Measurements from ENCODE around the gene ZNF211. TPM values are rescaled to one million over a fixed set of nuclear protein-coding genes. Genes with fewer than 3 reads are reported as not detected.

Gene ZNF211
- total RNA-seq, 1 experiment from 2014 or later = 10.2 TPM

GRCh38 chr19:57689750-57690149 is 56.8 kb downstream of the ZNF211 start:
- no TSS peak for BruUV-seq (replicated peaks)
- Mint-ChIP-seq H3K27me3 (ENCODE audit: unreplicated experiment) (no peaks in the 10 kb centered on the region), H3K9me3 (ENCODE audit: low read depth, unreplicated experiment) (peaks cover 17% of the 10 kb centered on the region), H3K4me1 (ENCODE audit: low read depth, unreplicated experiment) (no peaks in the 10 kb centered on the region), H3K27ac (ENCODE audit: unreplicated experiment) (no peak overlapping the region), H3K4me3 (ENCODE audit: low read depth, unreplicated experiment) (no peak overlapping the region), H3K36me3 (ENCODE audit: insufficient read depth, unreplicated experiment) (peaks cover 35% of the 10 kb centered on the region)
- no peak for DNase-seq
- CTCF ChIA-PET = no interaction called here
- TF ChIP-seq, protein P1, sequence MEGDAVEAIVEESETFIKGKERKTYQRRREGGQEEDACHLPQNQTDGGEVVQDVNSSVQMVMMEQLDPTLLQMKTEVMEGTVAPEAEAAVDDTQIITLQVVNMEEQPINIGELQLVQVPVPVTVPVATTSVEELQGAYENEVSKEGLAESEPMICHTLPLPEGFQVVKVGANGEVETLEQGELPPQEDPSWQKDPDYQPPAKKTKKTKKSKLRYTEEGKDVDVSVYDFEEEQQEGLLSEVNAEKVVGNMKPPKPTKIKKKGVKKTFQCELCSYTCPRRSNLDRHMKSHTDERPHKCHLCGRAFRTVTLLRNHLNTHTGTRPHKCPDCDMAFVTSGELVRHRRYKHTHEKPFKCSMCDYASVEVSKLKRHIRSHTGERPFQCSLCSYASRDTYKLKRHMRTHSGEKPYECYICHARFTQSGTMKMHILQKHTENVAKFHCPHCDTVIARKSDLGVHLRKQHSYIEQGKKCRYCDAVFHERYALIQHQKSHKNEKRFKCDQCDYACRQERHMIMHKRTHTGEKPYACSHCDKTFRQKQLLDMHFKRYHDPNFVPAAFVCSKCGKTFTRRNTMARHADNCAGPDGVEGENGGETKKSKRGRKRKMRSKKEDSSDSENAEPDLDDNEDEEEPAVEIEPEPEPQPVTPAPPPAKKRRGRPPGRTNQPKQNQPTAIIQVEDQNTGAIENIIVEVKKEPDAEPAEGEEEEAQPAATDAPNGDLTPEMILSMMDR (IDR thresholded peaks at IDR 0.05; ENCODE audit: unreplicated experiment) = no peak
- intact Hi-C loops (cut with micrococcal nuclease; ENCODE audit: unreplicated experiment) = loop anchor here (10.0 kb wide), 1 partner anchor 125 kb away; the partner anchor contains the start of gene ZNF552

Other genes with a start within 250 kb of the ZNF211 start
- gene ZNF548, start 243.3 kb upstream of the ZNF211 start, total RNA-seq (2022) = 20.3 and 23.0 TPM in 2 replicates
- gene ZNF17, start 222.0 kb upstream of the ZNF211 start, total RNA-seq (2022) = 14.7 and 15.8 TPM in 2 replicates
- 20.4 and 20.8 TPM in 2 replicates for gene ZNF749, start 197.8 kb upstream of the ZNF211 start, total RNA-seq (2022)
- gene VN1R1, start 176.0 kb upstream of the ZNF211 start, total RNA-seq (2022) = 1.0 and 2.0 TPM in 2 replicates
- 11.4 and 15.6 TPM in 2 replicates for gene ZNF772, start 155.6 kb upstream of the ZNF211 start, total RNA-seq (2022)
- 17.9 and 19.6 TPM in 2 replicates for gene ZNF419, start 145.4 kb upstream of the ZNF211 start, total RNA-seq (2022)
- 13.4 and 17.2 TPM in 2 replicates for gene ZNF773, start 133.2 kb upstream of the ZNF211 start, total RNA-seq (2022)
- gene ZNF549, start 105.8 kb upstream of the ZNF211 start, total RNA-seq (2022) = 6.4 and 7.1 TPM in 2 replicates
- gene ZNF550, start 73.3 kb upstream of the ZNF211 start, total RNA-seq (2022) = 18.6 and 22.4 TPM in 2 replicates
- 6.1 and 6.6 TPM in 2 replicates for gene ZNF416, start 54.3 kb upstream of the ZNF211 start, total RNA-seq (2022)
- not detected in 2 replicates for gene ZIK1, start 49.0 kb upstream of the ZNF211 start, total RNA-seq (2022)
- gene ZNF530, start 33.3 kb upstream of the ZNF211 start, total RNA-seq (2022) = 8.2 and 10.4 TPM in 2 replicates
- 11.4 and 13.2 TPM in 2 replicates for gene ZNF134, start 18.9 kb upstream of the ZNF211 start, total RNA-seq (2022)
- not detected in 2 replicates for gene ZSCAN4, start 35.8 kb downstream of the ZNF211 start, total RNA-seq (2022)
- gene ZNF551, start 48.8 kb downstream of the ZNF211 start, total RNA-seq (2022) = 14.7 and 17.0 TPM in 2 replicates
- gene ZNF154, start 76.0 kb downstream of the ZNF211 start, total RNA-seq (2022) = not detected in 2 replicates
- 1.8 and 2.1 TPM in 2 replicates for gene ZNF671, start 94.5 kb downstream of the ZNF211 start, total RNA-seq (2022)
- gene ZNF776, start 113.6 kb downstream of the ZNF211 start, total RNA-seq (2022) = 19.7 and 21.6 TPM in 2 replicates
- gene ZNF586, start 136.5 kb downstream of the ZNF211 start, total RNA-seq (2022) = 18.9 and 22.9 TPM in 2 replicates
- 24.0 and 24.8 TPM in 2 replicates for gene ZNF552, start 181.7 kb downstream of the ZNF211 start, total RNA-seq (2022)
- 31.1 and 31.6 TPM in 2 replicates for gene ZNF587B, start 197.1 kb downstream of the ZNF211 start, total RNA-seq (2022)
- gene ZNF587, start 216.7 kb downstream of the ZNF211 start, total RNA-seq (2022) = 111 and 113 TPM in 2 replicates

Data from Calu3 (cell line).